Measurements from ENCODE around the gene APOBEC4. TPM values are rescaled to one million over a fixed set of nuclear protein-coding genes. Genes with fewer than 3 reads are reported as not detected.

APOBEC4 gene
- total RNA-seq, 1 experiment from 2014 or later: not detected

GRCh38 chr1:183686229-183686628 is 33.1 kb upstream of the APOBEC4 start:
- POLR2A ChIA-PET: no interaction called here

More at GRCh38 chr1:183686229-183686628, 33.1 kb upstream of the APOBEC4 start:
- Histone ChIP-seq H3K9me2 (ENCODE audit: insufficient read depth) (no peaks in the 10 kb centered on the region), H4K20me1 (ENCODE audit: insufficient read depth) (no peaks in the 10 kb centered on the region), H3K27ac (ENCODE audit: low read depth, low read length) (no peak overlapping the region), H3K4me2 (ENCODE audit: low read length) (no peak overlapping the region), H3K9me3 (ENCODE audit: control insufficient read depth in 1 of 2, insufficient read depth in 1 of 2, low read depth in 1 of 2, low read length in 2 of 2) (no peaks in the 10 kb centered on the region), H3K4me1 (ENCODE audit: control insufficient read depth in 1 of 2, insufficient read depth in 2 of 2, low read length in 2 of 2) (no peaks in the 10 kb centered on the region), H3K4me3 (replicated peaks in 1 of 2; ENCODE audit: low read depth in 1 of 2, low read length in 2 of 2) (no peak overlapping the region), H3K27me3 (ENCODE audit: insufficient read depth, low read length) (no peaks in the 10 kb centered on the region), H2AFZ (ENCODE audit: low read depth, low read length, poor library complexity, severe bottlenecking) (no peak overlapping the region), H3K79me2 (ENCODE audit: insufficient read depth, low read length) (no peaks in the 10 kb centered on the region), H3K9ac (ENCODE audit: low read length) (no peak overlapping the region), H3K36me3 (ENCODE audit: control insufficient read depth in 1 of 2, insufficient read depth in 2 of 2, low read length in 2 of 2) (no peaks in the 10 kb centered on the region)
- ATAC-seq (no peak), DNase-seq (ENCODE audit: low read depth, low spot score) (no peak)
- intact Hi-C loops (cut with micrococcal nuclease): loop anchor here (10.0 kb wide), 1 partner anchor 229 kb away; no protein-coding TSS in a partner anchor
- no TSS peak for BruUV-seq (replicated peaks)
- TF ChIP-seq ZNF274 (IDR thresholded peaks at IDR 0.05; ENCODE audit: low read depth, low read length) (no peak), YY1 (IDR thresholded peaks at IDR 0.05; ENCODE audit: extremely low read depth, insufficient replicate concordance, low read depth, low read length) (no peak), EZH2phosphoT487 (IDR thresholded peaks at IDR 0.05; ENCODE audit: borderline replicate concordance) (no peak), MAX (IDR thresholded peaks at IDR 0.05) (no peak), JUND (IDR thresholded peaks at IDR 0.05) (no peak), ZFX (IDR thresholded peaks at IDR 0.05) (no peak), POLR2A (IDR thresholded peaks at IDR 0.05; ENCODE audit: borderline replicate concordance, extremely low read depth, insufficient read depth, insufficient read length) (no peak), CEBPB (IDR thresholded peaks at IDR 0.05; ENCODE audit: low read depth) (no peak), EZH2 (IDR thresholded peaks at IDR 0.05) (no peak)
- TF ChIP-seq, protein P1, sequence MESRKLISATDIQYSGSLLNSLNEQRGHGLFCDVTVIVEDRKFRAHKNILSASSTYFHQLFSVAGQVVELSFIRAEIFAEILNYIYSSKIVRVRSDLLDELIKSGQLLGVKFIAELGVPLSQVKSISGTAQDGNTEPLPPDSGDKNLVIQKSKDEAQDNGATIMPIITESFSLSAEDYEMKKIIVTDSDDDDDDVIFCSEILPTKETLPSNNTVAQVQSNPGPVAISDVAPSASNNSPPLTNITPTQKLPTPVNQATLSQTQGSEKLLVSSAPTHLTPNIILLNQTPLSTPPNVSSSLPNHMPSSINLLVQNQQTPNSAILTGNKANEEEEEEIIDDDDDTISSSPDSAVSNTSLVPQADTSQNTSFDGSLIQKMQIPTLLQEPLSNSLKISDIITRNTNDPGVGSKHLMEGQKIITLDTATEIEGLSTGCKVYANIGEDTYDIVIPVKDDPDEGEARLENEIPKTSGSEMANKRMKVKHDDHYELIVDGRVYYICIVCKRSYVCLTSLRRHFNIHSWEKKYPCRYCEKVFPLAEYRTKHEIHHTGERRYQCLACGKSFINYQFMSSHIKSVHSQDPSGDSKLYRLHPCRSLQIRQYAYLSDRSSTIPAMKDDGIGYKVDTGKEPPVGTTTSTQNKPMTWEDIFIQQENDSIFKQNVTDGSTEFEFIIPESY (IDR thresholded peaks at IDR 0.05; ENCODE audit: extremely low read depth, insufficient replicate concordance, low read length): no peak
- ChIA-PET CTCF (interaction anchor here (1.3 to 2.0 kb wide), 4 partner anchors 9 to 229 kb away, joined by 5 to 40 read pairs (median 20); no protein-coding TSS in a partner anchor), RAD21 (ENCODE audit: low non-redundant PET in 1 of 2, low total read pairs in 2 of 2, uncharacterized antibody in 2 of 2, unreplicated experiment in 2 of 2) (no interaction called here)
